Activated B cell treated with CpG ODN at 0.5 μM for 24 hours (primary cell): ENCODE data around the gene CTIF. TPM values are rescaled to one million over a fixed set of nuclear protein-coding genes. Genes with fewer than 3 reads are reported as not detected.

Experiments used
- ATAC-seq: fragments of 200-7000 bp; cut with Tn5 transposase; one replicate; pipeline ENCODE4 v1.10.0; 2021; ENCODE audit warnings: low read depth, mild to moderate bottlenecking, moderate library complexity
- CTCF ChIA-PET: fragments of 350-600 bp; sonication (Branson Sonifier 250); formaldehyde crosslinking; loops from one replicate; lab custom pipeline; 2021; ENCODE audit warnings: antibody characterized with exemption; lab: Charles Lee
- POLR2A ChIA-PET: fragments of 350-600 bp; sonication (Branson Sonifier 250); formaldehyde crosslinking; loops from one replicate; lab custom pipeline; 2021; ENCODE audit warnings: antibody characterized with exemption; lab: Charles Lee
- DNase-seq: peaks from one replicate; pipeline ENCODE4 v3.0.0; 2022
- H3K27ac Mint-ChIP-seq: one replicate; pipeline ENCODE4 v1.8.0; 2020; ENCODE audit warnings: mixed read lengths
- H3K27me3 Mint-ChIP-seq: one replicate; pipeline ENCODE4 v1.8.0; 2021; ENCODE audit warnings: mixed read lengths
- H3K36me3 Mint-ChIP-seq: one replicate; pipeline ENCODE4 v1.8.0; 2021; ENCODE audit warnings: low read depth, mixed read lengths
- H3K4me1 Mint-ChIP-seq: one replicate; pipeline ENCODE4 v1.8.0; 2021; ENCODE audit warnings: mixed read lengths
- H3K4me3 Mint-ChIP-seq: one replicate; pipeline ENCODE4 v1.8.0; 2020; ENCODE audit warnings: mild to moderate bottlenecking, mixed read lengths
- H3K9me3 Mint-ChIP-seq: one replicate; pipeline ENCODE4 v1.8.0; 2020; ENCODE audit warnings: mixed read lengths
- CTCF ChIP-seq: fragments of 200-600 bp; IDR thresholded peaks from one replicate; pipeline ENCODE4 v1.8.0; 2022; ENCODE audit warnings: antibody characterized with exemption, mild to moderate bottlenecking
- intact Hi-C: fragments of 100-400 bp; cut with micrococcal nuclease; formaldehyde crosslinking; loops from one replicate; pipeline ENCODE4 v1.15.1; 2024
- total RNA-seq: library from RNA; stranded (reverse); gene quantifications from 2 replicates; pipeline ENCODE4 v1.2.3, GENCODE V29; 2022

Gene CTIF
- total RNA-seq, 1 donor from 2014 or later = 9.3 TPM

- H3K36me3 Mint-ChIP-seq = no peaks in the 10 kb centered on the region
- H3K4me1 Mint-ChIP-seq = peaks cover 47% of the 10 kb centered on the region
- no peaks in the 10 kb centered on the region for H3K27me3 Mint-ChIP-seq
- ChIA-PET POLR2A (interaction anchor here (0.7 kb wide), 1 partner anchor 26 kb away, joined by 3 read pairs; no protein-coding TSS in a partner anchor), CTCF (interaction anchor here (0.8 kb wide), 1 partner anchor 15 kb away, joined by 3 read pairs; no protein-coding TSS in a partner anchor)
- intact Hi-C loops = no loop called here
- ATAC-seq (no peak), DNase-seq (no peak)
- H3K9me3 Mint-ChIP-seq = no peaks in the 10 kb centered on the region
- no peak for TF ChIP-seq CTCF
- H3K4me3 Mint-ChIP-seq = no peak overlapping the region
- no peak overlapping the region for H3K27ac Mint-ChIP-seq
Observed at GRCh38 chr18:48816554-48816953, 277.7 kb downstream of the CTIF start.

- H3K9me3 Mint-ChIP-seq = no peaks in the 10 kb centered on the region
- peaks cover 46% of the 10 kb centered on the region for H3K4me1 Mint-ChIP-seq
- CTCF ChIA-PET = no interaction called here
- no peak for TF ChIP-seq CTCF
- H3K27ac Mint-ChIP-seq = no peak overlapping the region
- H3K36me3 Mint-ChIP-seq = no peaks in the 10 kb centered on the region
- intact Hi-C loops = no loop called here
- POLR2A ChIA-PET = no interaction called here
- H3K4me3 Mint-ChIP-seq = no peak overlapping the region
- ATAC-seq (no peak), DNase-seq (peak; percentile 15)
- no peaks in the 10 kb centered on the region for H3K27me3 Mint-ChIP-seq
Observed at GRCh38 chr18:48817021-48817461, 278.2 kb downstream of the CTIF start.

- peak; percentile 9 for DNase-seq
- H3K36me3 Mint-ChIP-seq = no peaks in the 10 kb centered on the region
- ChIA-PET CTCF (no interaction called here), POLR2A (interaction anchor here (2.8 kb wide), 1 partner anchor 17 kb away, joined by 19 read pairs; no protein-coding TSS in a partner anchor)
- no peaks in the 10 kb centered on the region for H3K27me3 Mint-ChIP-seq
- no peak for TF ChIP-seq CTCF
- H3K4me3 Mint-ChIP-seq = no peak overlapping the region
- intact Hi-C loops = no loop called here
- peaks cover 32% of the 10 kb centered on the region for H3K4me1 Mint-ChIP-seq
- ATAC-seq = no peak
- H3K9me3 Mint-ChIP-seq = no peaks in the 10 kb centered on the region
- H3K27ac Mint-ChIP-seq = peak overlapping the region; percentile 30
Observed at GRCh38 chr18:48818329-48819254, 279.8 kb downstream of the CTIF start.

- DNase-seq = peak; percentile 14
- no peak overlapping the region for H3K4me3 Mint-ChIP-seq
- no peak for ATAC-seq
- H3K4me1 Mint-ChIP-seq = peaks cover 25% of the 10 kb centered on the region
- no peaks in the 10 kb centered on the region for H3K36me3 Mint-ChIP-seq
- POLR2A ChIA-PET = interaction anchor here (2.8 kb wide), 1 partner anchor 17 kb away, joined by 19 read pairs; no protein-coding TSS in a partner anchor
- intact Hi-C loops = no loop called here
- CTCF ChIA-PET = interaction anchor here (1.3 kb wide), 1 partner anchor 148 kb away, joined by 3 read pairs; no protein-coding TSS in a partner anchor
- TF ChIP-seq CTCF = no peak
- no peaks in the 10 kb centered on the region for H3K27me3 Mint-ChIP-seq
- H3K9me3 Mint-ChIP-seq = no peaks in the 10 kb centered on the region
- no peak overlapping the region for H3K27ac Mint-ChIP-seq
Observed at GRCh38 chr18:48819276-48819675, 280.4 kb downstream of the CTIF start.
